HepG2 (cell line): Measurements from ENCODE around the gene UQCRHL.
"Not testable (repeated sequence)": the region's sequence is repeated elsewhere in the genome, so short reads cannot be mapped to it uniquely, and the experiment has no call there.

Experiments
- ATF3 ChIP-seq: sonication (generic); formaldehyde crosslinking; IDR thresholded peaks from 2 replicates; pipeline ENCODE4 v1.4.0; 2020; ENCODE audit warnings: missing genetic modification reagents
- MXD4 ChIP-seq: IDR thresholded peaks from 2 replicates; pipeline ENCODE4 v1.6.1; 2016; ENCODE audit warnings: mild to moderate bottlenecking, missing biosample characterization, missing genetic modification reagents
- NFYB ChIP-seq: sonication (generic); formaldehyde crosslinking; IDR thresholded peaks from 2 replicates; pipeline ENCODE4 v1.4.0; 2020; ENCODE audit warnings: missing genetic modification reagents
- SMAD9 ChIP-seq: sonication (generic); formaldehyde crosslinking; IDR thresholded peaks from 2 replicates; pipeline ENCODE4 v1.5.1; 2020; ENCODE audit warnings: mild to moderate bottlenecking, missing genetic modification reagents
- ZNF572 ChIP-seq: sonication (generic); formaldehyde crosslinking; IDR thresholded peaks from 2 replicates; pipeline ENCODE4 v1.5.1; 2020; ENCODE audit warnings: mild to moderate bottlenecking, missing genetic modification reagents
- TF ChIP-seq, protein P1 (sequence below): sonication (generic); formaldehyde crosslinking; IDR thresholded peaks from 2 replicates; pipeline ENCODE4 v1.4.0; 2020; ENCODE audit warnings: missing genetic modification reagents

- TF ChIP-seq MXD4 (CRISPR knock-in tag); SMAD9 (CRISPR knock-in tag); NFYB (CRISPR knock-in tag); ZNF572; ATF3 (CRISPR knock-in tag): not testable (repeated sequence)
- TF ChIP-seq, protein P1, sequence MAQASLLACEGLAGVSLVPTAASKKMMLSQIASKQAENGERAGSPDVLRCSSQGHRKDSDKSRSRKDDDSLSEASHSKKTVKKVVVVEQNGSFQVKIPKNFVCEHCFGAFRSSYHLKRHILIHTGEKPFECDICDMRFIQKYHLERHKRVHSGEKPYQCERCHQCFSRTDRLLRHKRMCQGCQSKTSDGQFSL (CRISPR knock-in tag) = not testable (repeated sequence)
Observed at GRCh38 chr1:15836511-15836771, 29.0 kb upstream of the UQCRHL start.
